ENCODE measurements around the gene SORCS2. TPM values are rescaled to one million over a fixed set of nuclear protein-coding genes. Genes with fewer than 3 reads are reported as not detected.

Gene SORCS2
- total and polyA plus RNA-seq, 2 of the 8 experiments (the other 6 are each of a cell fraction or from before 2014, with no cell fraction given): 0.36 to 1.8 TPM

DNA sequence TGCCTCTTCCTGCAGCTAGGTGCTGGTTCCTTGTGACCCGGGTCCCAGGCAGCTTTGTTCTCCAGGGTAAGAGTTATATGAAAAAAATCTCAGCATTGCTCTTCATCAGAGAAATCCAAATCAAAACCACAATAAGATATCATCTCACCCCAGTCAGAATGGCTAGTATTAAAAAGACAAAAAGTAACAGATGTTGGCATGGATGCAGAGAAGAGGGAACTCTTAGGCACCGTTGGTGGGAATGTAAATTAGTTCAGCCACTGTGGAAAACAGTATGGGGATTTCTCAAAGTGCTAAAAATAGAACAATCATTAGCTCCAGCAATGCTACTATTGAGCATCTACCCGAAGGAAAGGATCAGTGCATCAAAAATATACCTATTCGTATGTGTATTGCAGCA lies 61.5 kb downstream of the SORCS2 start:
- Histone ChIP-seq H3K56ac (replicated peaks; ENCODE audit: insufficient read length, low read depth, low read length) (no peak overlapping the region), H3K4me1 (replicated peaks in 1 of 4; ENCODE audit: control insufficient read depth in 3 of 4, insufficient read depth in 4 of 4, low read length in 3 of 4) (no peaks in the 10 kb centered on the region; a peak in 2 of 7 replicates), H3K4me2 (ENCODE audit: insufficient read depth in 1 of 2, low read depth in 2 of 2, low read length in 2 of 2) (no peak overlapping the region), H4K8ac (ENCODE audit: extremely low read depth, insufficient read depth, low read length) (no peak overlapping the region), H3K23ac (ENCODE audit: insufficient read length) (no peak overlapping the region), H3K27ac (ENCODE audit: low read depth, low read length) (no peak overlapping the region), H4K91ac (replicated peaks; ENCODE audit: insufficient read length, low read length) (no peak overlapping the region), H3K4ac (replicated peaks; ENCODE audit: insufficient read length, low read depth, low read length) (no peak overlapping the region), H2AK5ac (ENCODE audit: low read depth, low read length) (no peak overlapping the region), H4K20me1 (replicated peaks in 1 of 2; ENCODE audit: control insufficient read depth in 1 of 2, insufficient read depth in 2 of 2, low read length in 2 of 2) (no peaks in the 10 kb centered on the region), H3K14ac (ENCODE audit: insufficient read length) (no peak overlapping the region), H2BK12ac (ENCODE audit: low read depth, low read length) (no peak overlapping the region), H4K5ac (ENCODE audit: insufficient read length, low read depth, low read length) (no peak overlapping the region), H2BK120ac (replicated peaks; ENCODE audit: low read depth, low read length) (no peak overlapping the region), H2AFZ (ENCODE audit: low read length) (no peak overlapping the region), H3K36me3 (ENCODE audit: control insufficient read depth in 2 of 4, insufficient read depth in 4 of 4, low read length in 3 of 4) (no peaks in the 10 kb centered on the region), H3K27me3 (replicated peaks in 1 of 4; ENCODE audit: control insufficient read depth in 3 of 4, extremely low read depth in 1 of 4, insufficient read depth in 3 of 4, low read length in 3 of 4) (no peaks in the 10 kb centered on the region), H3K18ac (ENCODE audit: extremely low read depth, low read length) (no peak overlapping the region), H3K79me1 (ENCODE audit: low read depth, low read length) (no peaks in the 10 kb centered on the region), H3K79me2 (ENCODE audit: control insufficient read depth in 1 of 2, insufficient read depth in 2 of 2, low read length in 2 of 2) (no peaks in the 10 kb centered on the region), H3K9ac (replicated peaks in 1 of 4; ENCODE audit: extremely low read depth in 1 of 4, low read depth in 3 of 4, low read length in 3 of 4) (no peak overlapping the region), H3K4me3 (ENCODE audit: extremely low read depth in 1 of 4, insufficient read depth in 2 of 4, low read depth in 3 of 4, low read length in 4 of 4) (no peak overlapping the region), H3K23me2 (ENCODE audit: low read depth, low read length) (no peaks in the 10 kb centered on the region), H2BK5ac (ENCODE audit: low read depth, low read length) (no peak overlapping the region), H2BK15ac (ENCODE audit: low read length) (no peak overlapping the region), H2BK20ac (ENCODE audit: low read length) (no peak overlapping the region), H3K9me3 (ENCODE audit: insufficient read depth in 2 of 2, low read depth in 1 of 2, low read length in 1 of 2) (no peaks in the 10 kb centered on the region; a peak in 1 of 4 replicates)
- ChIA-PET POLR2A (ENCODE audit: partially characterized antibody) (no interaction called here), CTCF (ENCODE audit: partially characterized antibody) (interaction anchor here (0.9 to 2.2 kb wide), 6 partner anchors 9 to 89 kb away, joined by 3 to 7 read pairs (median 4); no protein-coding TSS in a partner anchor)
- no peak for DNase-seq (ENCODE audit: low read depth in 1 of 2, low spot score in 2 of 2)
- 85% methylated on average over 4 of the region's 4 CpGs; no CpG with 5 or more reads in 1 of the 2 experiments for WGBS, 2 experiments (ENCODE audit: extremely low coverage in 1 of 2, insufficient coverage in 1 of 2, insufficient read length in 1 of 2, insufficient replicate concordance in 2 of 2, low coverage in 1 of 2, low lambda C conversion rate in 2 of 2, missing lambda C conversion rate in 1 of 2)
- FAIRE-seq: no peak
- TF ChIP-seq YY1 (IDR thresholded peaks at IDR 0.05; ENCODE audit: low read depth, low read length): no peak
- no peak for TF ChIP-seq TAF7 (optimal IDR thresholded peaks at IDR 0.05; ENCODE audit: borderline replicate concordance, low read depth, low read length)
- no peak for TF ChIP-seq SUZ12 (IDR thresholded peaks at IDR 0.05; ENCODE audit: low read length)
- TF ChIP-seq RXRA (IDR thresholded peaks at IDR 0.05; ENCODE audit: insufficient read depth, low read depth, low read length): no peak
- no peak for TF ChIP-seq CTBP2 (IDR thresholded peaks at IDR 0.05; ENCODE audit: borderline replicate concordance, insufficient read depth, insufficient read length, low read length)
- no peak for TF ChIP-seq ZNF274 (IDR thresholded peaks at IDR 0.05; ENCODE audit: borderline replicate concordance, extremely low read depth, low read length)
- TF ChIP-seq TAF1 (IDR thresholded peaks at IDR 0.05; ENCODE audit: low read depth, low read length): no peak
- TF ChIP-seq, protein P1, sequence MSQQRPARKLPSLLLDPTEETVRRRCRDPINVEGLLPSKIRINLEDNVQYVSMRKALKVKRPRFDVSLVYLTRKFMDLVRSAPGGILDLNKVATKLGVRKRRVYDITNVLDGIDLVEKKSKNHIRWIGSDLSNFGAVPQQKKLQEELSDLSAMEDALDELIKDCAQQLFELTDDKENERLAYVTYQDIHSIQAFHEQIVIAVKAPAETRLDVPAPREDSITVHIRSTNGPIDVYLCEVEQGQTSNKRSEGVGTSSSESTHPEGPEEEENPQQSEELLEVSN (IDR thresholded peaks at IDR 0.05): no peak
- TF ChIP-seq BRCA1 (IDR thresholded peaks at IDR 0.05; ENCODE audit: low read depth, low read length): no peak
- no peak for TF ChIP-seq JUN (IDR thresholded peaks at IDR 0.05; ENCODE audit: low read depth, low read length)
- TF ChIP-seq, protein P2, sequence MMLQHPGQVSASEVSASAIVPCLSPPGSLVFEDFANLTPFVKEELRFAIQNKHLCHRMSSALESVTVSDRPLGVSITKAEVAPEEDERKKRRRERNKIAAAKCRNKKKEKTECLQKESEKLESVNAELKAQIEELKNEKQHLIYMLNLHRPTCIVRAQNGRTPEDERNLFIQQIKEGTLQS (IDR thresholded peaks at IDR 0.05; ENCODE audit: insufficient read depth, low read depth, low read length): no peak
- no peak for TF ChIP-seq KDM1A (IDR thresholded peaks at IDR 0.05; ENCODE audit: borderline replicate concordance, low read length)
- no peak for TF ChIP-seq EGR1 (IDR thresholded peaks at IDR 0.05; ENCODE audit: borderline replicate concordance, low read depth, low read length)
